ENCODE measurements around the gene DDR2. TPM values are rescaled to one million over a fixed set of nuclear protein-coding genes. Genes with fewer than 3 reads are reported as not detected.

Gene DDR2
- total RNA-seq, 2 donors from 2014 or later, result 14.2 to 27.0 TPM

- no peak for DNase-seq (ENCODE audit: low spot score)
- no peak overlapping the region for H3K27ac ChIP-seq
- no peaks in the 10 kb centered on the region for H3K9me3 ChIP-seq
- no peaks in the 10 kb centered on the region for H3K4me1 ChIP-seq (replicated peaks)
- H3K27me3 ChIP-seq (replicated peaks; ENCODE audit: insufficient read depth), result no peaks in the 10 kb centered on the region
- WGBS, result 93% methylated on average over 2 of the region's 2 CpGs
- TF ChIP-seq CTCF (IDR thresholded peaks at IDR 0.05) (no peak), POLR2AphosphoS5 (IDR thresholded peaks at IDR 0.05) (no peak), POLR2A (IDR thresholded peaks at IDR 0.05) (no peak)
- no peak overlapping the region for H3K4me3 ChIP-seq
- intact Hi-C loops (cut with DNase I), result loop anchor here (5.0 kb wide), 2 partner anchors 48 to 103 kb away; no protein-coding TSS in a partner anchor
- no peaks in the 10 kb centered on the region for H3K36me3 ChIP-seq
These were observed 2.6 kb upstream of the DDR2 start for GRCh38 chr1:162629651-162630050.

GRCh38 chr1:162631546-162632191 is 595 bp upstream of the DDR2 start:
- intact Hi-C loops (cut with DNase I), result loop anchor here (5.0 kb wide), 2 partner anchors 46 to 101 kb away; no protein-coding TSS in a partner anchor
- WGBS, result 50% methylated on average over 10 of the region's 10 CpGs

GRCh38 chr1:162632698-162633080 is 425 bp downstream of the DDR2 start:
- DNase-seq (ENCODE audit: low spot score), result no peak
- H3K27ac ChIP-seq, result peak overlapping the region; percentile 71 to 72
- H3K9me3 ChIP-seq, result no peaks in the 10 kb centered on the region
- H3K27me3 ChIP-seq (replicated peaks; ENCODE audit: insufficient read depth), result no peaks in the 10 kb centered on the region
- intact Hi-C loops (cut with DNase I), result loop anchor here (5.0 kb wide), 2 partner anchors 45 to 100 kb away; no protein-coding TSS in a partner anchor
- no peaks in the 10 kb centered on the region for H3K36me3 ChIP-seq
- whole genome bisulfite sequencing, result 49% methylated on average over 4 of the region's 4 CpGs
- H3K4me3 ChIP-seq, result peak overlapping the region; percentile 7 to 9
- H3K4me1 ChIP-seq (replicated peaks), result no peaks in the 10 kb centered on the region
- no peak for TF ChIP-seq POLR2A (IDR thresholded peaks at IDR 0.05)
- TF ChIP-seq CTCF (IDR thresholded peaks at IDR 0.05), result no peak
- no peak for TF ChIP-seq POLR2AphosphoS5 (IDR thresholded peaks at IDR 0.05)

More at GRCh38 chr1:162631546-162632191, 595 bp upstream of the DDR2 start:
- no peak for TF ChIP-seq CTCF (IDR thresholded peaks at IDR 0.05)
- no peak for TF ChIP-seq POLR2AphosphoS5 (IDR thresholded peaks at IDR 0.05)
- no peak for TF ChIP-seq POLR2A (IDR thresholded peaks at IDR 0.05)
- Histone ChIP-seq H3K27ac (peak overlapping the region; percentile 71 to 72), H3K4me1 (replicated peaks) (no peaks in the 10 kb centered on the region), H3K27me3 (replicated peaks; ENCODE audit: insufficient read depth) (no peaks in the 10 kb centered on the region), H3K4me3 (peak overlapping the region; percentile 7 to 9), H3K36me3 (no peaks in the 10 kb centered on the region), H3K9me3 (no peaks in the 10 kb centered on the region)
- no peak for DNase-seq (ENCODE audit: low spot score)

- intact Hi-C loops (cut with DNase I), result loop anchor here (5.0 kb wide), 2 partner anchors 44 to 99 kb away; no protein-coding TSS in a partner anchor
- H3K36me3 ChIP-seq, result no peaks in the 10 kb centered on the region
- peak overlapping the region; percentile 7 to 9 for H3K4me3 ChIP-seq
- no peaks in the 10 kb centered on the region for H3K9me3 ChIP-seq
- no peak for DNase-seq (ENCODE audit: low spot score)
- no peaks in the 10 kb centered on the region for H3K27me3 ChIP-seq (replicated peaks; ENCODE audit: insufficient read depth)
- 60% methylated on average over 8 of the region's 8 CpGs for WGBS
- H3K27ac ChIP-seq, result peak overlapping the region; percentile 71 to 72
- TF ChIP-seq POLR2A (IDR thresholded peaks at IDR 0.05), result no peak
- TF ChIP-seq CTCF (IDR thresholded peaks at IDR 0.05), result no peak
- TF ChIP-seq POLR2AphosphoS5 (IDR thresholded peaks at IDR 0.05), result no peak
- H3K4me1 ChIP-seq (replicated peaks), result no peaks in the 10 kb centered on the region
These were observed 958 bp downstream of the DDR2 start for GRCh38 chr1:162633081-162633762.
